Gastroesophageal sphincter (tissue), 4 donors: ENCODE measurements around the gene NSG2. TPM values are rescaled to one million over a fixed set of nuclear protein-coding genes. Genes with fewer than 3 reads are reported as not detected.
"Not testable (repeated sequence)": the region's sequence is repeated elsewhere in the genome, so short reads cannot be mapped to it uniquely, and the experiment has no call there.

Source experiments
- ATAC-seq: fragments of 150-250 bp; one replicate; pipeline ENCODE4 v1.9.1; 2016; ENCODE audit warnings: mild to moderate bottlenecking, moderate library complexity
- H3K27ac ChIP-seq, 4 donors: fragments of 200-600 bp; sonication (generic) in 3 of 4; 1 replicate in 3 of 4; 2 replicates in 1 of 4; pipeline ENCODE4 v1.5.1; 2016 to 2019
- H3K27me3 ChIP-seq: fragments of 200-600 bp; sonication (generic); one replicate; pipeline ENCODE4 v1.5.1; 2019
- H3K36me3 ChIP-seq, 2 donors: fragments of 200-600 bp; sonication (generic); one replicate each; pipeline ENCODE4 v1.5.1; 2019; ENCODE audit warnings: control low read depth in 1 of 2
- H3K4me1 ChIP-seq, 3 donors: fragments of 200-600 bp; sonication (generic); 1 replicate in 2 of 3; 2 replicates in 1 of 3; pipeline ENCODE4 v1.5.1; 2016 to 2019; ENCODE audit warnings: control low read depth in 2 of 3
- H3K4me3 ChIP-seq, 2 donors: fragments of 200-600 bp; sonication (generic); one replicate each; pipeline ENCODE4 v1.5.1; 2019; ENCODE audit warnings: mild to moderate bottlenecking in 1 of 2, moderate library complexity in 1 of 2
- H3K9me3 ChIP-seq, 3 donors: fragments of 200-600 bp; sonication (generic); one replicate each; pipeline ENCODE4 v1.5.1; 2017 to 2019; ENCODE audit warnings: control low read depth in 2 of 3
- CTCF ChIP-seq, 4 experiments: fragments of 200-600 bp in 2 of 4; fragments of 450-650 bp in 2 of 4; sonication (generic) in 1 of 4; IDR thresholded peaks; one replicate each; pipeline ENCODE4 v1.5.1; 2017 to 2019; ENCODE audit warnings: antibody characterized with exemption in 4 of 4, mild to moderate bottlenecking in 2 of 4, moderate library complexity in 2 of 4
- EP300 ChIP-seq: sonication (generic); formaldehyde crosslinking; IDR thresholded peaks from one replicate; pipeline ENCODE4 v1.6.1; 2017; ENCODE audit warnings: antibody characterized with exemption, mild to moderate bottlenecking
- POLR2A ChIP-seq, 2 donors: fragments of 450-650 bp; IDR thresholded peaks; one replicate each; pipeline ENCODE4 v1.6.1; 2017; ENCODE audit warnings: antibody characterized with exemption in 2 of 2, mild to moderate bottlenecking in 2 of 2, moderate library complexity in 1 of 2
- POLR2AphosphoS5 ChIP-seq: sonication (generic); formaldehyde crosslinking; IDR thresholded peaks from one replicate; pipeline ENCODE4 v1.6.1; 2017; ENCODE audit warnings: antibody characterized with exemption
- WGBS, 2 donors: methylation state at CpG; one replicate each; pipeline ENCODE4 v1.1.5; 2018; ENCODE audit warnings: low coverage in 1 of 2; 5-methylcytosine and 5-hydroxymethylcytosine counted together
- total RNA-seq, 4 donors: library from RNA; depleted of rRNA; stranded (reverse); fragments of >200 nt; gene quantifications; one replicate each; pipeline ENCODE4 v1.1.0, GENCODE V29; 2016

The NSG2 gene
- total RNA-seq, 4 donors from 2014 or later: 1.9 to 4.6 (median 2.7) TPM; not detected in 1

- Histone ChIP-seq H3K4me3 (no peak overlapping the region), H3K27me3 (no peaks in the 10 kb centered on the region), H3K36me3 (no peaks in the 10 kb centered on the region), H3K4me1 (no peaks in the 10 kb centered on the region), H3K9me3 (no peaks in the 10 kb centered on the region), H3K27ac (no peak overlapping the region)
- TF ChIP-seq EP300: no peak
- TF ChIP-seq POLR2A (IDR thresholded peaks at IDR 0.05): no peak
- no peak for TF ChIP-seq CTCF (IDR thresholded peaks at IDR 0.05)
- no peak for TF ChIP-seq POLR2AphosphoS5
- ATAC-seq: no peak
- WGBS, 2 donors: 0% methylated on average over 1 of the region's 4 CpGs; no CpG with 5 or more reads in 1 of the 2 donors
Observed at GRCh38 chr5:174097486-174098185, 52.1 kb downstream of the NSG2 start.

- H3K36me3 ChIP-seq: no peaks in the 10 kb centered on the region
- TF ChIP-seq POLR2A (IDR thresholded peaks at IDR 0.05): no peak
- TF ChIP-seq EP300: no peak
- no peak for TF ChIP-seq CTCF (IDR thresholded peaks at IDR 0.05)
- TF ChIP-seq POLR2AphosphoS5: no peak
- 69 to 82% methylated on average over 7 to 8 of the region's 15 CpGs for WGBS, 2 donors
Observed at GRCh38 chr5:174098694-174099093, 53.2 kb downstream of the NSG2 start.

GRCh38 chr5:174100490-174100889 lies 55.0 kb downstream of the NSG2 start:
- Histone ChIP-seq H3K4me1 (no peaks in the 10 kb centered on the region), H3K27ac (no peak overlapping the region), H3K9me3 (no peaks in the 10 kb centered on the region), H3K4me3 (no peak overlapping the region), H3K27me3 (no peaks in the 10 kb centered on the region), H3K36me3 (no peaks in the 10 kb centered on the region)
- ATAC-seq: no peak
- WGBS, 2 donors: 53% methylated on average over 2 to 3 of the region's 5 CpGs
- TF ChIP-seq EP300: no peak
- TF ChIP-seq CTCF (IDR thresholded peaks at IDR 0.05): no peak
- no peak for TF ChIP-seq POLR2AphosphoS5
- TF ChIP-seq POLR2A (IDR thresholded peaks at IDR 0.05): no peak

More at GRCh38 chr5:174098694-174099093, 53.2 kb downstream of the NSG2 start:
- Histone ChIP-seq H3K4me3 (no peak overlapping the region), H3K9me3 (no peaks in the 10 kb centered on the region), H3K27ac (no peak overlapping the region), H3K4me1 (no peaks in the 10 kb centered on the region), H3K27me3 (no peaks in the 10 kb centered on the region)
- no peak for ATAC-seq

GRCh38 chr5:174101195-174101730 lies 55.8 kb downstream of the NSG2 start:
- TF ChIP-seq CTCF (IDR thresholded peaks at IDR 0.05) (no peak), EP300 (no peak), POLR2A (IDR thresholded peaks at IDR 0.05) (no peak), POLR2AphosphoS5 (no peak)
- WGBS, 2 donors: 47 to 52% methylated on average over 4 to 5 of the region's 6 CpGs
- H3K9me3 ChIP-seq: no peaks in the 10 kb centered on the region
- H3K36me3 ChIP-seq: no peaks in the 10 kb centered on the region
- no peaks in the 10 kb centered on the region for H3K4me1 ChIP-seq
- no peaks in the 10 kb centered on the region for H3K27me3 ChIP-seq
- no peak for ATAC-seq
- no peak overlapping the region for H3K4me3 ChIP-seq
- H3K27ac ChIP-seq: no peak overlapping the region

GRCh38 chr5:174102574-174102973 lies 57.1 kb downstream of the NSG2 start:
- not testable (repeated sequence) for H3K27ac ChIP-seq, H3K36me3 ChIP-seq, ATAC-seq, H3K4me1 ChIP-seq, H3K27me3 ChIP-seq, H3K9me3 ChIP-seq, H3K4me3 ChIP-seq
- 83 to 92% methylated on average over 2 of the region's 2 CpGs for WGBS, 2 donors
